IMR-90 (cell line): Measurements from ENCODE around the gene USH2A.

ENCODE experiments used
- CTCF ChIP-seq: conservative IDR thresholded peaks from 2 replicates; pipeline ENCODE4 v1.5.1; 2012; ENCODE audit warnings: mild to moderate bottlenecking, low read depth, low read length, improper control_type of control experiment
- FOS ChIP-seq: fragments of 150-350 bp; IDR thresholded peaks from 2 replicates; pipeline ENCODE4 v1.6.1; 2016; ENCODE audit warnings: low read depth, low read length

GRCh38 chr1:215650446-215651149 is 772.6 kb downstream of the USH2A start:
- TF ChIP-seq CTCF, result no peak
- no peak for TF ChIP-seq FOS
